Heart left ventricle (tissue), 13 donors: Measurements from ENCODE around the gene PTPRO.

Experiments
- POLR2A ChIP-seq, 2 donors: fragments of 450-650 bp; IDR thresholded peaks; one replicate each; pipeline ENCODE4 v1.6.1; 2017; ENCODE audit warnings: antibody characterized with exemption in 2 of 2, mild to moderate bottlenecking in 2 of 2, moderate library complexity in 2 of 2
- TF ChIP-seq, protein P1 (sequence below), 12 donors: fragments of 200-600 bp; sonication (generic) in 4 of 12; IDR thresholded peaks; one replicate each; pipeline versions ENCODE4 v1.5.0 to v1.8.0; 2018 to 2022; ENCODE audit warnings: antibody characterized with exemption in 12 of 12, mild to moderate bottlenecking in 5 of 12
- donor health status: ischemic (EF 13 %, LVEDD 7.1; RV severe dilation, severe dysfunction).
- donor health status: DM: no; HTN: yes; CAD: no.
- donor health status: DM: no; HTN: no; CAD: no.
- donor health status: ischemic (EF 25% LVEDD 6.9; RV normal size, moderate dysfunction).
- donor health status: ischemic (EF 25% LVEDD 5.7; RV mildly dilated, moderate dysfunction).
- donor health status: ischemic (EF 35%, LVEDD 5.7; RV mildly dilated, moderate dysfunction).
- donor health status: nonischemic (EF 11% LVEDD 7.7; RV severe dilation, severe dysfunction).
- donor health status: DM: yes; HTN: yes; CAD: no.
- donor health status: PGD.
- donor health status: ischemic (EF 29% LVEDD 5.4; RV normal size, mild dysfunction).
- donor health status: nonischemic (EF 23%, LVEDD 6.1; RV moderate dilation, normal function).

DNA sequence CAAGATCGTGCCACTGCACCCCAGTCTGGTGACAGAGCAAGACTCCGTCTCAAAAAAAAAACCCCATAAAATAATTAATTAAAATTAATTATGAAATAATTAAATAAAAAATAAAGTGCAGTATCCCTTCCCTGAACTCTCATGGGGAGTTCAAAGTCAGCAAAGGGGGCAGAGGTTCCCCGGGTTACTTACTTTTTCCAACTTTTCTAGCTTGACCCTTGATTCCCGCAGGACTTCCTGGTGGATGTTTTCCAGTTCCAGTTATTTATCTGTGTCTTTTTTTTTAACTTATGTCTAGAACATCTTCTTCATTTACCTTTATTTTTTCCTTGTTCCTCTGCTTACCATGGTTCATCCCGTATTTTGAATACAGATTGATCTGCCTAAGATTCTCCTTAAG is 269.5 kb downstream of the PTPRO start:
- TF ChIP-seq, protein P1, sequence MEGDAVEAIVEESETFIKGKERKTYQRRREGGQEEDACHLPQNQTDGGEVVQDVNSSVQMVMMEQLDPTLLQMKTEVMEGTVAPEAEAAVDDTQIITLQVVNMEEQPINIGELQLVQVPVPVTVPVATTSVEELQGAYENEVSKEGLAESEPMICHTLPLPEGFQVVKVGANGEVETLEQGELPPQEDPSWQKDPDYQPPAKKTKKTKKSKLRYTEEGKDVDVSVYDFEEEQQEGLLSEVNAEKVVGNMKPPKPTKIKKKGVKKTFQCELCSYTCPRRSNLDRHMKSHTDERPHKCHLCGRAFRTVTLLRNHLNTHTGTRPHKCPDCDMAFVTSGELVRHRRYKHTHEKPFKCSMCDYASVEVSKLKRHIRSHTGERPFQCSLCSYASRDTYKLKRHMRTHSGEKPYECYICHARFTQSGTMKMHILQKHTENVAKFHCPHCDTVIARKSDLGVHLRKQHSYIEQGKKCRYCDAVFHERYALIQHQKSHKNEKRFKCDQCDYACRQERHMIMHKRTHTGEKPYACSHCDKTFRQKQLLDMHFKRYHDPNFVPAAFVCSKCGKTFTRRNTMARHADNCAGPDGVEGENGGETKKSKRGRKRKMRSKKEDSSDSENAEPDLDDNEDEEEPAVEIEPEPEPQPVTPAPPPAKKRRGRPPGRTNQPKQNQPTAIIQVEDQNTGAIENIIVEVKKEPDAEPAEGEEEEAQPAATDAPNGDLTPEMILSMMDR (IDR thresholded peaks at IDR 0.05), result no peak
- TF ChIP-seq POLR2A (IDR thresholded peaks at IDR 0.05), result no peak
